GM23338 (cell line): Measurements from ENCODE around the gene EGFR.

Experiments used
- CREB1 ChIP-seq: fragments of 250-450 bp; sonication (Bioruptor Pico); IDR thresholded peaks from 2 replicates; pipeline ENCODE4 v1.5.0; 2020; ENCODE audit warnings: low read depth, mild to moderate bottlenecking, moderate library complexity
- EZH2 ChIP-seq: fragments of 200-600 bp; sonication (generic); IDR thresholded peaks from one replicate; pipeline ENCODE4 v1.8.0; 2017; ENCODE audit warnings: antibody characterized with exemption, mild to moderate bottlenecking, low read depth; ENCODE audit not compliant: unreplicated experiment
- EZH2phosphoT487 ChIP-seq: fragments of 200-600 bp; sonication (generic); IDR thresholded peaks from one replicate; pipeline ENCODE4 v1.8.1; 2018; ENCODE audit warnings: antibody characterized with exemption; ENCODE audit not compliant: unreplicated experiment
- JUNB ChIP-seq: IDR thresholded peaks from one replicate; pipeline ENCODE4 v1.6.1; 2016; ENCODE audit warnings: antibody characterized with exemption; ENCODE audit not compliant: unreplicated experiment
- NANOG ChIP-seq: IDR thresholded peaks from 2 replicates; pipeline ENCODE4 v1.6.1; 2016; ENCODE audit warnings: antibody characterized with exemption, borderline replicate concordance
- POLR2AphosphoS5 ChIP-seq: IDR thresholded peaks from 2 replicates; pipeline ENCODE4 v1.6.1; 2016; ENCODE audit warnings: antibody characterized with exemption, low read depth
- STAT1 ChIP-seq: IDR thresholded peaks from one replicate; pipeline ENCODE4 v1.6.1; 2016; ENCODE audit warnings: antibody characterized with exemption; ENCODE audit not compliant: unreplicated experiment
- ZNF331 ChIP-seq: fragments of 250-450 bp; sonication (Bioruptor Pico); IDR thresholded peaks from 2 replicates; pipeline ENCODE4 v1.5.0; 2020; ENCODE audit warnings: low read depth, mild to moderate bottlenecking, moderate library complexity
- TF ChIP-seq, protein P1 (sequence below), 2 experiments: fragments of 200-600 bp in 1 of 2; sonication (generic) in 1 of 2; conservative IDR thresholded peaks; 2 replicates each; pipeline versions ENCODE4 v1.5.1 to v1.6.1; 2016 to 2017; ENCODE audit warnings: antibody characterized with exemption in 2 of 2, low read depth in 2 of 2, mild to moderate bottlenecking in 2 of 2, moderate library complexity in 1 of 2
- TF ChIP-seq, protein P2 (sequence below): IDR thresholded peaks from one replicate; pipeline ENCODE4 v1.6.1; 2018; ENCODE audit warnings: antibody characterized with exemption; ENCODE audit not compliant: unreplicated experiment
- TF ChIP-seq, protein P3 (sequence below): IDR thresholded peaks from 2 replicates; pipeline ENCODE4 v1.6.1; 2016; ENCODE audit warnings: antibody characterized with exemption
- TF ChIP-seq, protein P4 (sequence below): fragments of 250-450 bp; sonication (Bioruptor Pico); IDR thresholded peaks from 2 replicates; pipeline ENCODE4 v1.5.0; 2020; ENCODE audit warnings: mild to moderate bottlenecking, moderate library complexity

DNA sequence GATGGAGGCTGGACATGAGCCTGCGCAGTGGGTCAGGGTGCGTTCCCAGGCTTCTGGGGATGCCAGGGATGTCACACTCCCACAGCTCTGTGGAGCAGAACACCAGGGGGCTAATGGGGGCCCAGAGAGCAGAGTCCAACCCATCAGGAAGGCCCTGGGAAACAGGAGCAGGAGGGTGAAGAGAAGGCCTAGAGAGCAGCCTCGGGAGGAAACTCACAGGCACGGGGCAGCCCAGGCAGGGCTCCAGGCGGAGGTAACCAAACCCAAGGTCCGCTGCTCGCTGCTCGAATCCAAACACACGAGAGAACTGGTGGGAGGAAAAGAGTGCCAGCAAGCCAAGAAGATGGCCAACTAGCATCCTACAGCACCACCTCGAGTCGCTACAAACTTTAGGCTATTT is 215.6 kb downstream of the EGFR start:
- TF ChIP-seq, protein P1, sequence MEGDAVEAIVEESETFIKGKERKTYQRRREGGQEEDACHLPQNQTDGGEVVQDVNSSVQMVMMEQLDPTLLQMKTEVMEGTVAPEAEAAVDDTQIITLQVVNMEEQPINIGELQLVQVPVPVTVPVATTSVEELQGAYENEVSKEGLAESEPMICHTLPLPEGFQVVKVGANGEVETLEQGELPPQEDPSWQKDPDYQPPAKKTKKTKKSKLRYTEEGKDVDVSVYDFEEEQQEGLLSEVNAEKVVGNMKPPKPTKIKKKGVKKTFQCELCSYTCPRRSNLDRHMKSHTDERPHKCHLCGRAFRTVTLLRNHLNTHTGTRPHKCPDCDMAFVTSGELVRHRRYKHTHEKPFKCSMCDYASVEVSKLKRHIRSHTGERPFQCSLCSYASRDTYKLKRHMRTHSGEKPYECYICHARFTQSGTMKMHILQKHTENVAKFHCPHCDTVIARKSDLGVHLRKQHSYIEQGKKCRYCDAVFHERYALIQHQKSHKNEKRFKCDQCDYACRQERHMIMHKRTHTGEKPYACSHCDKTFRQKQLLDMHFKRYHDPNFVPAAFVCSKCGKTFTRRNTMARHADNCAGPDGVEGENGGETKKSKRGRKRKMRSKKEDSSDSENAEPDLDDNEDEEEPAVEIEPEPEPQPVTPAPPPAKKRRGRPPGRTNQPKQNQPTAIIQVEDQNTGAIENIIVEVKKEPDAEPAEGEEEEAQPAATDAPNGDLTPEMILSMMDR (conservative IDR thresholded peaks at IDR 0.05; ENCODE audit: low read depth in 2 of 2), result no peak
- no peak for TF ChIP-seq POLR2AphosphoS5
- TF ChIP-seq EZH2, result no peak
- TF ChIP-seq JUNB, result no peak
- TF ChIP-seq NANOG, result no peak
- no peak for TF ChIP-seq EZH2phosphoT487
- TF ChIP-seq, protein P2, sequence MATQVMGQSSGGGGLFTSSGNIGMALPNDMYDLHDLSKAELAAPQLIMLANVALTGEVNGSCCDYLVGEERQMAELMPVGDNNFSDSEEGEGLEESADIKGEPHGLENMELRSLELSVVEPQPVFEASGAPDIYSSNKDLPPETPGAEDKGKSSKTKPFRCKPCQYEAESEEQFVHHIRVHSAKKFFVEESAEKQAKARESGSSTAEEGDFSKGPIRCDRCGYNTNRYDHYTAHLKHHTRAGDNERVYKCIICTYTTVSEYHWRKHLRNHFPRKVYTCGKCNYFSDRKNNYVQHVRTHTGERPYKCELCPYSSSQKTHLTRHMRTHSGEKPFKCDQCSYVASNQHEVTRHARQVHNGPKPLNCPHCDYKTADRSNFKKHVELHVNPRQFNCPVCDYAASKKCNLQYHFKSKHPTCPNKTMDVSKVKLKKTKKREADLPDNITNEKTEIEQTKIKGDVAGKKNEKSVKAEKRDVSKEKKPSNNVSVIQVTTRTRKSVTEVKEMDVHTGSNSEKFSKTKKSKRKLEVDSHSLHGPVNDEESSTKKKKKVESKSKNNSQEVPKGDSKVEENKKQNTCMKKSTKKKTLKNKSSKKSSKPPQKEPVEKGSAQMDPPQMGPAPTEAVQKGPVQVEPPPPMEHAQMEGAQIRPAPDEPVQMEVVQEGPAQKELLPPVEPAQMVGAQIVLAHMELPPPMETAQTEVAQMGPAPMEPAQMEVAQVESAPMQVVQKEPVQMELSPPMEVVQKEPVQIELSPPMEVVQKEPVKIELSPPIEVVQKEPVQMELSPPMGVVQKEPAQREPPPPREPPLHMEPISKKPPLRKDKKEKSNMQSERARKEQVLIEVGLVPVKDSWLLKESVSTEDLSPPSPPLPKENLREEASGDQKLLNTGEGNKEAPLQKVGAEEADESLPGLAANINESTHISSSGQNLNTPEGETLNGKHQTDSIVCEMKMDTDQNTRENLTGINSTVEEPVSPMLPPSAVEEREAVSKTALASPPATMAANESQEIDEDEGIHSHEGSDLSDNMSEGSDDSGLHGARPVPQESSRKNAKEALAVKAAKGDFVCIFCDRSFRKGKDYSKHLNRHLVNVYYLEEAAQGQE, result no peak
- no peak for TF ChIP-seq CREB1 (CRISPR knock-in tag)
- TF ChIP-seq, protein P3, sequence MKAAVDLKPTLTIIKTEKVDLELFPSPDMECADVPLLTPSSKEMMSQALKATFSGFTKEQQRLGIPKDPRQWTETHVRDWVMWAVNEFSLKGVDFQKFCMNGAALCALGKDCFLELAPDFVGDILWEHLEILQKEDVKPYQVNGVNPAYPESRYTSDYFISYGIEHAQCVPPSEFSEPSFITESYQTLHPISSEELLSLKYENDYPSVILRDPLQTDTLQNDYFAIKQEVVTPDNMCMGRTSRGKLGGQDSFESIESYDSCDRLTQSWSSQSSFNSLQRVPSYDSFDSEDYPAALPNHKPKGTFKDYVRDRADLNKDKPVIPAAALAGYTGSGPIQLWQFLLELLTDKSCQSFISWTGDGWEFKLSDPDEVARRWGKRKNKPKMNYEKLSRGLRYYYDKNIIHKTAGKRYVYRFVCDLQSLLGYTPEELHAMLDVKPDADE, result no peak
- no peak for TF ChIP-seq STAT1
- TF ChIP-seq ZNF331 (CRISPR knock-in tag), result no peak
- TF ChIP-seq, protein P4, sequence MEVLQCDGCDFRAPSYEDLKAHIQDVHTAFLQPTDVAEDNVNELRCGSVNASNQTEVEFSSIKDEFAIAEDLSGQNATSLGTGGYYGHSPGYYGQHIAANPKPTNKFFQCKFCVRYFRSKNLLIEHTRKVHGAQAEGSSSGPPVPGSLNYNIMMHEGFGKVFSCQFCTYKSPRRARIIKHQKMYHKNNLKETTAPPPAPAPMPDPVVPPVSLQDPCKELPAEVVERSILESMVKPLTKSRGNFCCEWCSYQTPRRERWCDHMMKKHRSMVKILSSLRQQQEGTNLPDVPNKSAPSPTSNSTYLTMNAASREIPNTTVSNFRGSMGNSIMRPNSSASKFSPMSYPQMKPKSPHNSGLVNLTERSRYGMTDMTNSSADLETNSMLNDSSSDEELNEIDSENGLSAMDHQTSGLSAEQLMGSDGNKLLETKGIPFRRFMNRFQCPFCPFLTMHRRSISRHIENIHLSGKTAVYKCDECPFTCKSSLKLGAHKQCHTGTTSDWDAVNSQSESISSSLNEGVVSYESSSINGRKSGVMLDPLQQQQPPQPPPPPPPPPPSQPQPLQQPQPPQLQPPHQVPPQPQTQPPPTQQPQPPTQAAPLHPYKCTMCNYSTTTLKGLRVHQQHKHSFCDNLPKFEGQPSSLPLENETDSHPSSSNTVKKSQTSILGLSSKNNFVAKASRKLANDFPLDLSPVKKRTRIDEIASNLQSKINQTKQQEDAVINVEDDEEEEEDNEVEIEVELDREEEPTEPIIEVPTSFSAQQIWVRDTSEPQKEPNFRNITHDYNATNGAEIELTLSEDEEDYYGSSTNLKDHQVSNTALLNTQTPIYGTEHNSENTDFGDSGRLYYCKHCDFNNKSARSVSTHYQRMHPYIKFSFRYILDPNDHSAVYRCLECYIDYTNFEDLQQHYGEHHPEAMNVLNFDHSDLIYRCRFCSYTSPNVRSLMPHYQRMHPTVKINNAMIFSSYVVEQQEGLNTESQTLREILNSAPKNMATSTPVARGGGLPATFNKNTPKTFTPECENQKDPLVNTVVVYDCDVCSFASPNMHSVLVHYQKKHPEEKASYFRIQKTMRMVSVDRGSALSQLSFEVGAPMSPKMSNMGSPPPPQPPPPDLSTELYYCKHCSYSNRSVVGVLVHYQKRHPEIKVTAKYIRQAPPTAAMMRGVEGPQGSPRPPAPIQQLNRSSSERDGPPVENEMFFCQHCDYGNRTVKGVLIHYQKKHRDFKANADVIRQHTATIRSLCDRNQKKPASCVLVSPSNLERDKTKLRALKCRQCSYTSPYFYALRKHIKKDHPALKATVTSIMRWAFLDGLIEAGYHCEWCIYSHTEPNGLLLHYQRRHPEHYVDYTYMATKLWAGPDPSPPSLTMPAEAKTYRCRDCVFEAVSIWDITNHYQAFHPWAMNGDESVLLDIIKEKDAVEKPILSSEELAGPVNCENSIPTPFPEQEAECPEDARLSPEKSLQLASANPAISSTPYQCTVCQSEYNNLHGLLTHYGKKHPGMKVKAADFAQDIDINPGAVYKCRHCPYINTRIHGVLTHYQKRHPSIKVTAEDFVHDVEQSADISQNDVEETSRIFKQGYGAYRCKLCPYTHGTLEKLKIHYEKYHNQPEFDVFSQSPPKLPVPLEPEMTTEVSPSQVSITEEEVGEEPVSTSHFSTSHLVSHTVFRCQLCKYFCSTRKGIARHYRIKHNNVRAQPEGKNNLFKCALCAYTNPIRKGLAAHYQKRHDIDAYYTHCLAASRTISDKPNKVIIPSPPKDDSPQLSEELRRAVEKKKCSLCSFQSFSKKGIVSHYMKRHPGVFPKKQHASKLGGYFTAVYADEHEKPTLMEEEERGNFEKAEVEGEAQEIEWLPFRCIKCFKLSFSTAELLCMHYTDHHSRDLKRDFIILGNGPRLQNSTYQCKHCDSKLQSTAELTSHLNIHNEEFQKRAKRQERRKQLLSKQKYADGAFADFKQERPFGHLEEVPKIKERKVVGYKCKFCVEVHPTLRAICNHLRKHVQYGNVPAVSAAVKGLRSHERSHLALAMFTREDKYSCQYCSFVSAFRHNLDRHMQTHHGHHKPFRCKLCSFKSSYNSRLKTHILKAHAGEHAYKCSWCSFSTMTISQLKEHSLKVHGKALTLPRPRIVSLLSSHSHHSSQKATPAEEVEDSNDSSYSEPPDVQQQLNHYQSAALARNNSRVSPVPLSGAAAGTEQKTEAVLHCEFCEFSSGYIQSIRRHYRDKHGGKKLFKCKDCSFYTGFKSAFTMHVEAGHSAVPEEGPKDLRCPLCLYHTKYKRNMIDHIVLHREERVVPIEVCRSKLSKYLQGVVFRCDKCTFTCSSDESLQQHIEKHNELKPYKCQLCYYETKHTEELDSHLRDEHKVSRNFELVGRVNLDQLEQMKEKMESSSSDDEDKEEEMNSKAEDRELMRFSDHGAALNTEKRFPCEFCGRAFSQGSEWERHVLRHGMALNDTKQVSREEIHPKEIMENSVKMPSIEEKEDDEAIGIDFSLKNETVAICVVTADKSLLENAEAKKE (CRISPR knock-in tag), result no peak
